H9 (cell line): ENCODE results near the gene ACTR2. TPM values are rescaled to one million over a fixed set of nuclear protein-coding genes. Genes with fewer than 3 reads are reported as not detected.

Source experiments
- DNase-seq: peaks from one replicate; pipeline ENCODE4 v3.0.0-alpha.2; 2017
- H2AFZ ChIP-seq: one replicate; pipeline ENCODE4 v1.6.1; 2013; ENCODE audit warnings: mild to moderate bottlenecking, low read length, control low read depth, moderate library complexity
- H2AK5ac ChIP-seq: 2 replicates; pipeline ENCODE4 v1.6.1; 2013; ENCODE audit warnings: low read length, control low read depth, mixed read lengths; ENCODE audit not compliant: insufficient read length
- H2BK120ac ChIP-seq: one replicate; pipeline ENCODE4 v1.6.1; 2013; ENCODE audit warnings: low read depth, mild to moderate bottlenecking, low read length, control low read depth, inconsistent platforms; ENCODE audit not compliant: poor library complexity, severe bottlenecking
- H2BK12ac ChIP-seq: 2 replicates; pipeline ENCODE4 v1.6.1; 2013; ENCODE audit warnings: low read length, control low read depth, mixed read lengths, low read depth; ENCODE audit not compliant: insufficient read length
- H2BK15ac ChIP-seq: 2 replicates; pipeline ENCODE4 v1.6.1; 2013; ENCODE audit warnings: low read depth, low read length, control low read depth
- H2BK20ac ChIP-seq: one replicate; pipeline ENCODE4 v1.6.1; 2013; ENCODE audit warnings: low read depth, mild to moderate bottlenecking, low read length, control low read depth, inconsistent platforms; ENCODE audit not compliant: poor library complexity, severe bottlenecking
- H2BK5ac ChIP-seq: 2 replicates; pipeline ENCODE4 v1.6.1; 2013; ENCODE audit warnings: low read length, control low read depth, mixed read lengths; ENCODE audit not compliant: insufficient read length
- H3K14ac ChIP-seq: 2 replicates; pipeline ENCODE4 v1.6.1; 2013; ENCODE audit warnings: low read length, control low read depth; ENCODE audit not compliant: insufficient read depth
- H3K18ac ChIP-seq: 2 replicates; pipeline ENCODE4 v1.6.1; 2013; ENCODE audit warnings: low read depth, mild to moderate bottlenecking, mixed read lengths, low read length, control low read depth; ENCODE audit not compliant: insufficient read length
- H3K23ac ChIP-seq: 2 replicates; pipeline ENCODE4 v1.6.1; 2013; ENCODE audit warnings: low read length, control low read depth, mixed read lengths, low read depth; ENCODE audit not compliant: insufficient read length
- H3K23me2 ChIP-seq: 2 replicates; pipeline ENCODE4 v1.6.1; 2013; ENCODE audit warnings: low read depth, mild to moderate bottlenecking, mixed read lengths, low read length, control low read depth; ENCODE audit not compliant: insufficient read length, poor library complexity, severe bottlenecking
- H3K27ac ChIP-seq: 2 replicates; pipeline ENCODE4 v1.5.1; 2013; ENCODE audit warnings: low read length, control low read depth, mixed read lengths, low read depth; ENCODE audit not compliant: insufficient read length
- H3K27me3 ChIP-seq: 2 replicates; pipeline ENCODE4 v1.6.1; 2013; ENCODE audit warnings: low read length, control low read depth, inconsistent platforms; ENCODE audit not compliant: insufficient read depth
- H3K4ac ChIP-seq: 2 replicates; pipeline ENCODE4 v1.6.1; 2013; ENCODE audit warnings: low read depth, mild to moderate bottlenecking, control low read depth, inconsistent platforms, low read length, moderate library complexity
- H3K4me1 ChIP-seq: 2 replicates; pipeline ENCODE4 v1.6.1; 2013; ENCODE audit warnings: low read length, control low read depth, inconsistent platforms; ENCODE audit not compliant: insufficient read depth
- H3K4me2 ChIP-seq: 2 replicates; pipeline ENCODE4 v1.6.1; 2013; ENCODE audit warnings: low read length, control low read depth, mixed read lengths; ENCODE audit not compliant: insufficient read length, insufficient read depth
- H3K56ac ChIP-seq: 2 replicates; pipeline ENCODE4 v1.6.1; 2013; ENCODE audit warnings: low read depth, mild to moderate bottlenecking, mixed read lengths, low read length, control low read depth; ENCODE audit not compliant: insufficient read length
- H3K79me1 ChIP-seq: 2 replicates; pipeline ENCODE4 v1.6.1; 2013; ENCODE audit warnings: low read depth, mild to moderate bottlenecking, moderate library complexity, low read length, control low read depth, inconsistent platforms; ENCODE audit not compliant: insufficient read depth, poor library complexity, severe bottlenecking
- H3K79me2 ChIP-seq: 2 replicates; pipeline ENCODE4 v1.6.1; 2013; ENCODE audit warnings: low read length, control low read depth, inconsistent platforms; ENCODE audit not compliant: insufficient read depth
- H3K9ac ChIP-seq: 2 replicates; pipeline ENCODE4 v1.6.1; 2013; ENCODE audit warnings: low read length, control low read depth, mixed read lengths; ENCODE audit not compliant: insufficient read length; ENCODE audit errors: extremely low read depth
- H3K9me3 ChIP-seq: one replicate; pipeline ENCODE4 v1.6.1; 2013; ENCODE audit warnings: low read depth, low read length, inconsistent platforms; ENCODE audit not compliant: control insufficient read depth
- H3T11ph ChIP-seq: one replicate; pipeline ENCODE4 v1.6.1; 2013; ENCODE audit warnings: mild to moderate bottlenecking, low read length, control low read depth, inconsistent platforms
- H4K20me1 ChIP-seq: one replicate; pipeline ENCODE4 v1.6.1; 2013; ENCODE audit not compliant: control insufficient read depth, insufficient read length, insufficient read depth
- H4K5ac ChIP-seq: 2 replicates; pipeline ENCODE4 v1.6.1; 2013; ENCODE audit warnings: low read depth, mild to moderate bottlenecking, mixed read lengths, low read length, control low read depth; ENCODE audit not compliant: insufficient read length
- H4K8ac ChIP-seq: replicated peaks from 2 replicates; pipeline ENCODE4 v1.6.1; 2013; ENCODE audit warnings: low read length, control low read depth, mixed read lengths, low read depth; ENCODE audit not compliant: insufficient read length
- H4K91ac ChIP-seq: 2 replicates; pipeline ENCODE4 v1.6.1; 2013; ENCODE audit warnings: low read depth, mild to moderate bottlenecking, moderate library complexity, mixed read lengths, low read length, control low read depth; ENCODE audit not compliant: insufficient read length
- H3K27ac Mint-ChIP-seq, 3 experiments: 2 replicates in 2 of 3; 3 replicates in 1 of 3; pipeline ENCODE4 v1.8.0; 2020 to 2021; ENCODE audit warnings: mixed read lengths in 3 of 3, mild to moderate bottlenecking in 1 of 3, moderate library complexity in 1 of 3
- H3K27me3 Mint-ChIP-seq: 2 replicates; pipeline ENCODE4 v1.8.0; 2021; ENCODE audit warnings: low read depth, mild to moderate bottlenecking, moderate library complexity, mixed read lengths
- H3K36me3 Mint-ChIP-seq, 3 experiments: 2 replicates in 2 of 3; 3 replicates in 1 of 3; pipeline ENCODE4 v1.8.0; 2020 to 2021; ENCODE audit warnings: low read depth in 3 of 3, mixed read lengths in 3 of 3; ENCODE audit not compliant: insufficient read depth in 1 of 3
- H3K4me1 Mint-ChIP-seq, 2 experiments: 2 replicates each; pipeline ENCODE4 v1.8.0; 2020; ENCODE audit warnings: mixed read lengths in 2 of 2
- H3K4me3 Mint-ChIP-seq, 2 experiments: 2 replicates in 1 of 2; 3 replicates in 1 of 2; pipeline ENCODE4 v1.8.0; 2020 to 2021; ENCODE audit warnings: mild to moderate bottlenecking in 2 of 2, mixed read lengths in 2 of 2, moderate library complexity in 1 of 2
- H3K9me3 Mint-ChIP-seq, 2 experiments: 2 replicates in 1 of 2; 3 replicates in 1 of 2; pipeline ENCODE4 v1.8.0; 2020; ENCODE audit warnings: mild to moderate bottlenecking in 2 of 2, mixed read lengths in 2 of 2, moderate library complexity in 1 of 2
- CTCF ChIP-seq: fragments of 200-600 bp; sonication (generic); conservative IDR thresholded peaks from 3 replicates; pipeline ENCODE4 v1.8.0; 2021; ENCODE audit warnings: antibody characterized with exemption, mild to moderate bottlenecking
- WGBS: extraction: QIAGEN DNeasy Blood & Tissue Kit; methylation state at CpG from one replicate; pipeline ENCODE4 v1.1.7; 2013; ENCODE audit warnings: missing lambda C conversion rate, low lambda C conversion rate, mixed read lengths; ENCODE audit not compliant: insufficient read length; ENCODE audit errors: extremely low coverage; 5-methylcytosine and 5-hydroxymethylcytosine counted together
- total RNA-seq: library from RNA; stranded (reverse); gene quantifications from 2 replicates; pipeline ENCODE4 v1.2.1, GENCODE V29; 2021

The ACTR2 gene
- total RNA-seq, 1 experiment from 2014 or later: 176 TPM

- Histone ChIP-seq H3K4me2 (no peak overlapping the region), H2BK120ac (no peak overlapping the region), H3K18ac (no peak overlapping the region), H3T11ph (no peak overlapping the region), H3K56ac (no peak overlapping the region), H4K8ac (no peak overlapping the region), H3K9me3 (no peaks in the 10 kb centered on the region), H3K4ac (no peak overlapping the region), H3K9ac (no peak overlapping the region), H3K27ac (no peak overlapping the region), H3K14ac (no peak overlapping the region), H3K23me2 (no peaks in the 10 kb centered on the region), H3K27me3 (no peaks in the 10 kb centered on the region), H3K79me1 (no peaks in the 10 kb centered on the region), H2BK12ac (no peak overlapping the region), H3K79me2 (no peaks in the 10 kb centered on the region), H2AFZ (no peak overlapping the region), H2BK15ac (no peak overlapping the region), H2AK5ac (no peak overlapping the region), H2BK20ac (no peak overlapping the region), H4K91ac (no peak overlapping the region), H3K23ac (no peak overlapping the region), H4K20me1 (no peaks in the 10 kb centered on the region), H4K5ac (no peak overlapping the region), H3K4me1 (no peaks in the 10 kb centered on the region; the same call in 1 of the 2 replicates), H2BK5ac (no peak overlapping the region)
- Mint-ChIP-seq H3K4me1 (peaks cover 13 to 14% of the 10 kb centered on the region in 2 experiments), H3K4me3 (no peak overlapping the region), H3K27ac (no peak overlapping the region), H3K9me3 (no peaks in the 10 kb centered on the region), H3K27me3 (peaks cover 13% of the 10 kb centered on the region), H3K36me3 (peaks cover 8 to 61% (median 38%) of the 10 kb centered on the region in 3 experiments; a peak in 6 of 7 replicates)
- no peak for DNase-seq
- peak; percentile 85 for TF ChIP-seq CTCF
- no CpG with 5 or more reads among the region's 8 CpGs for WGBS
Observed at GRCh38 chr2:65264821-65265670, 37.4 kb downstream of the ACTR2 start.
